ENCODE data around the gene ALG5. TPM values are rescaled to one million over a fixed set of nuclear protein-coding genes. Genes with fewer than 3 reads are reported as not detected.

The ALG5 gene
- total RNA-seq, 8 experiments from 2014 or later = 28.2 to 51.1 (median 40.7) TPM

DNA sequence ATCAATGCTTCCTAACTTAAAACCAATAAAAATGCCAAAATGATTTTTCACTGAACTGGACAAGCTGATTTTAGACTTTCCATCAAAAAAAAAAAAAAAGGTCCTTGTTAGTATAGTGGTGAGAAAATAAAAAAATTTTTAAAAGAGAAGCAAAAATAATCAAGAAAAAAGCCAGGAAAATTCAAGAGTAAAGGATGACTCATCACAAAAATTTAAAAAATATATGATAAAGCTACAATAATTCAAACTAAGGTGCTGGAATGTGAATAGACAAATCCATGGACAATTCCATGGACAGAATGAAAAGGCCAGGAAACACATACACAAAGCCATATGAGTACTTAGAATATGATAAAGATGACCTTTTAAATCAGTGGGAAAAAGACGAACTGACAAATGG, 26.1 kb downstream of the ALG5 start:
- in situ Hi-C loops (cut with MboI; ENCODE audit: low pct_unique_long_range_greater_than_20kb in 2 of 9, low sequenced_read_pairs in 9 of 9, unreplicated experiment in 9 of 9) = loop anchor here in 1 of 9 experiments (25.0 kb wide), 1 partner anchor 111 kb away; no protein-coding TSS in a partner anchor
- Histone ChIP-seq H3K4me1 (replicated peaks in 1 of 2) (no peaks in the 10 kb centered on the region), H3K4me3 (no peak overlapping the region), H3K27ac (no peak overlapping the region)
- no peak for ATAC-seq (replicated peaks in 6 of 8)
- WGBS, 10 experiments = 8 to 100% (median 100%) methylated on average over 1 of the region's 1 CpG; no CpG with 5 or more reads in 1 of the 10 experiments

DNA sequence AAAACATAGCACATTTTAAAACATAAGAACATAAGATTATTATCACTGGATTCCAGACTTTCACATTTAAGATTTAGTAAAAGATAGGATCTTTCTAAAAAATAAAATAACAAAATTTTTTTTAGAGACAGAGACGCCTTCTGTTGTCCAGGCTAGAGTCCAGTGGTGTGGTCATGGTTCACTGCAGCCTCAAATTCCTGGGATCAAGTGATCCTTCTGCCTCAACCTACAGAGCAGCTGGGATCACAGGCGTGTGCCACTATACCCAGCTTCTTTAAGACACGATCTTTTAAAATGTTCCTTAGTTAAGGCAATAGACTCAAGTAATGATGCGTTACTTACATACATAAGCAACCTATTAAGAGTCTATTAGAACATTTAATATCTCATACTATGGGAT, 32.7 kb downstream of the ALG5 start:
- in situ Hi-C loops (cut with MboI; ENCODE audit: low pct_unique_long_range_greater_than_20kb in 2 of 9, low sequenced_read_pairs in 9 of 9, unreplicated experiment in 9 of 9) = loop anchor here in 1 of 9 experiments (25.0 kb wide), 1 partner anchor 104 kb away; no protein-coding TSS in a partner anchor
- Histone ChIP-seq H3K27ac (no peak overlapping the region), H3K4me3 (no peak overlapping the region), H3K4me1 (replicated peaks in 1 of 2) (no peaks in the 10 kb centered on the region)
- WGBS, 10 experiments = 76 to 100% (median 94%) methylated on average over 1 to 3 of the region's 4 CpGs; no CpG with 5 or more reads in 3 of the 10 experiments
- ATAC-seq (replicated peaks in 6 of 8) = no peak

DNA sequence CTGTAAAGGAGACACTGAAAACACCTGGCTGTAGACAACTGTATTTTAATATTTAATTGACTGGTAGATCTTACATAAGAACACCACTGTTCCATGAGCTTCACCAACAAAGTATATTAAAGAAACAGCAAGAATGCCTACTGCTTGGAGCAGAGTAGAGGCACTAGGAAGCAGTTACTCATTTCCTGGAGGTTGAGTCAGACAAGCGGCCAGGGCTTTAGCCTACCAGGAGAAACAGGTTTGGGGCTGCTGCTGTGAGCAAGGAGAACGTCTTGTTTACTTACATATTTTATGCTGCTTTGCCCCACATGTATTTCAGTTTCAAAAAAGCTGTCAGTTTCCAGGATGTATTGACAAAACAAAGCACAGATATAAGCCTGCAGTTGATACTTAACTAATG, 33.4 kb downstream of the ALG5 start:
- ATAC-seq (replicated peaks in 6 of 8) = peak in 2 of 8 experiments; percentile 76 to 77
- in situ Hi-C loops (cut with MboI; ENCODE audit: low pct_unique_long_range_greater_than_20kb in 2 of 9, low sequenced_read_pairs in 9 of 9, unreplicated experiment in 9 of 9) = loop anchor here in 1 of 9 experiments (25.0 kb wide), 1 partner anchor 103 kb away; no protein-coding TSS in a partner anchor
- H3K27ac ChIP-seq = no peak overlapping the region
- 0 to 100% (median 57%) methylated on average over 1 to 2 of the region's 2 CpGs; no CpG with 5 or more reads in 3 of the 10 experiments for WGBS, 10 experiments
- H3K4me3 ChIP-seq = no peak overlapping the region
- H3K4me1 ChIP-seq (replicated peaks in 1 of 2) = no peaks in the 10 kb centered on the region

DNA sequence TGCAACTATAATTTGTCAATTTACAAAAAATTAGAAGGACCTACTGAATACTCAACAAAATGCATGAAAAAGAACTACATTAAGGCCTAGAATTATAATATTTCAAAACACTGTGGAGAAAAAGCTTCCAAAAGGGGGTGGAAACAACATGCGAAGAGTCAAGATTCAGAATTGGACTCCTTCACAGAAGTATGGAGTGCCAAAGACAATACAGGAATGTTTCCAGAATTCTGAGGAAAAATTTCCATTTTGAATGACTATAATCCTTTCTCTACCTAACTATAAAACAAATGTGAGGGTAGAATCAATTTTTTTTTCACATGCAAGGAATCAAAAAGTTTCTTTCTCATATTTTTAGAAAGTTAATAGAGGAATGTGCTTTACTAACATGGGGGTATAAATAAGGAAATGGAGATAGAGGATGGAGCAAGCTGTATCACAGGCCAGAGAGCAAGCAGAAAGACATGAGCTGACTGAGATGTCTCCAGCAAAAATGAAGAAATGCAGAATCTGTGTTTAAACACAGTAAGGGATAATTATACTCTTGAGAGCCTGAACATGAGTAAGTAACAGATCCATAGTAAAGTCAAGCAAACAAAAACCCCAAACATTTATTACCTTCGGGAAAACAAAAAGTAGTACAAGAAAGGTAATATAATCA, 39.6 kb downstream of the ALG5 start:
- no peak overlapping the region for H3K27ac ChIP-seq
- no peaks in the 10 kb centered on the region for H3K4me1 ChIP-seq (replicated peaks in 1 of 2)
- no peak for ATAC-seq (replicated peaks in 6 of 8)
- WGBS, 10 experiments = 48 to 100% (median 100%) methylated on average over 1 to 2 of the region's 2 CpGs; no CpG with 5 or more reads in 1 of the 10 experiments
- in situ Hi-C loops (cut with MboI; ENCODE audit: low pct_unique_long_range_greater_than_20kb in 2 of 9, low sequenced_read_pairs in 9 of 9, unreplicated experiment in 9 of 9) = loop anchor here in 1 of 9 experiments (25.0 kb wide), 1 partner anchor 97 kb away; no protein-coding TSS in a partner anchor
- no peak overlapping the region for H3K4me3 ChIP-seq

DNA sequence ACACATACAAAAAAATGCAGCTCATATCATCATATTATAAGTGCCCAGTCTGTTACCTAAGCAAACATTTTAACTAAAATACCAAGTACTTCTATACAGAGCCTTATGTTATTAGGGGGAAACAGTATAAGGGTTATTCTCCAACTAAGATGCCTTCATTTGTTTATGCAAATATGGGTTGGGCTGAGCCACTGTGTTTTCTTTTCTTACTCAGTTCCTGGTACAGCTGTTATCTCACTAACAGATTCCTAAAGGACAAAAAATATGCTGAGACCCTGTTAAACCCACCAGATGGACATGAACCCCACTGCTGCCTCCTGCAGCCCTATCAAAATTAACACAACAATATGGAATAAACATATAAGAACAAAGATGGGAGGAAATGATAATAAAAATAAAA, 44.6 kb downstream of the ALG5 start:
- no peak overlapping the region for H3K4me3 ChIP-seq
- peak in 3 of 8 experiments; percentile 52 to 86 (median 66) for ATAC-seq (replicated peaks in 6 of 8)
- no peak overlapping the region for H3K27ac ChIP-seq
- in situ Hi-C loops (cut with MboI; ENCODE audit: low pct_unique_long_range_greater_than_20kb in 2 of 9, low sequenced_read_pairs in 9 of 9, unreplicated experiment in 9 of 9) = loop anchor here in 1 of 9 experiments (25.0 kb wide), 1 partner anchor 92 kb away; no protein-coding TSS in a partner anchor
- no peaks in the 10 kb centered on the region for H3K4me1 ChIP-seq (replicated peaks in 1 of 2)

DNA sequence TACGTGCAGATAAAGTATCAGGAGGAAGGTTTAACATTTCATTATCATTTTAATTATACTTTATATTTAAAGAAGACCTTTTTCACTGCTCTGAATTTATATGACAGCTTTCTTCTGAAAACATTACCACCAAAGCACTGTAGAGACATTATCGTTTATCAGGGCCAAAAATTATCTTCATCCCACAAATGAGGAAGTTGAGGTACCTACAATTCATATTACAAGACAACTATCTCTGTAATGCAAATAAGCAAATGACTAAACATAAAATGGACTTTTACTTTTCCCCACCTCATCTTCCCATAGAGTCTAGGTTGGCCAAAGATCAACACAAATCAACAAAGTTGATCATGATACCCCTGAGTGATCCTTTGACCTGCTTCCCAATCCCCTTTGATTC, 48.2 kb downstream of the ALG5 start:
- WGBS, 10 experiments = 60 to 100% (median 96%) methylated on average over 1 to 2 of the region's 2 CpGs; no CpG with 5 or more reads in 1 of the 10 experiments
- no peak for ATAC-seq (replicated peaks in 6 of 8)
- Histone ChIP-seq H3K4me1 (replicated peaks in 1 of 2) (no peaks in the 10 kb centered on the region), H3K4me3 (no peak overlapping the region), H3K27ac (no peak overlapping the region)
- in situ Hi-C loops (cut with MboI; ENCODE audit: low pct_unique_long_range_greater_than_20kb in 2 of 9, low sequenced_read_pairs in 9 of 9, unreplicated experiment in 9 of 9) = loop anchor here in 1 of 9 experiments (25.0 kb wide), 1 partner anchor 89 kb away; no protein-coding TSS in a partner anchor

DNA sequence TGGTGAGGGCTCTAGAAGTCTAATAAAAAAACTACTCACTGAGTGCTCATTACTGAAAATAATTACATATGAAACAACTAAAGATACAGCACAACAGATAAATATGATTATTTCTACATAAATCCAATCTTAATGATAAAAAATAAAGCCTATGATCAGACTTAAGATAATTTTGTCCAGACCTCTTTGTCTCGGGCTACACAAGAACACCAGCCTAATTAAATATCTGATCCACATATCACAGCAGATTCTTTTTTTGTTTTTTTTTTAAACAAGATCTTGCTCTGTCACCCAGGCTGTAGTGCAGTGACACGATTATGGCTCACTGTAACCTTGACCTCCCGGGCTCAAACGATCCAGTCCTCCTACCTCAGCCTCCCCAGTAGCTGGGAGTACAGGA, 48.8 kb downstream of the ALG5 start:
- Histone ChIP-seq H3K4me1 (replicated peaks in 1 of 2) (no peaks in the 10 kb centered on the region), H3K4me3 (no peak overlapping the region), H3K27ac (no peak overlapping the region)
- 85 to 100% (median 93%) methylated on average over 2 to 4 of the region's 4 CpGs; no CpG with 5 or more reads in 1 of the 10 experiments for WGBS, 10 experiments
- in situ Hi-C loops (cut with MboI; ENCODE audit: low pct_unique_long_range_greater_than_20kb in 2 of 9, low sequenced_read_pairs in 9 of 9, unreplicated experiment in 9 of 9) = loop anchor here in 1 of 9 experiments (25.0 kb wide), 1 partner anchor 88 kb away; no protein-coding TSS in a partner anchor
- ATAC-seq (replicated peaks in 6 of 8) = no peak

DNA sequence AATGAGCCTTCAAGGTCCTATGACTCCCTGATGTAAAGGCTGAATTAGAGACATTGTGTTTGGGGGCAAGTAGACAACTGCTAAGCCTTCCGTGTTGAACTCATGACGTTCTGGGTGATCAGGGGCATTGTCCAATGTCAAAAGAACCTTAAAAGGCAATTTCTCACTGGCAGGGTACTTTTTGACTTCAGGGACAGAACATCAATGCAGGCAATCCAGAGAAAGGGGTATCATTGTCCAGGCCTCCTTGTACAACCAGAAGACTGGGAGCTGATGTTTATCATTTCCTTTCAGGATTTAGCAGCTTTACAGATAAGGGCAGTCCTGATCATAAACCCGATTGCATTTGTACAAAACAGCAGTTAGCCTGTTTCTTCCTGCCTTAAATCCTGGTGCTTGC, 54.1 kb downstream of the ALG5 start:
- Histone ChIP-seq H3K4me3 (no peak overlapping the region), H3K27ac (no peak overlapping the region), H3K4me1 (replicated peaks in 1 of 2) (no peaks in the 10 kb centered on the region)
- 15 to 100% (median 35%) methylated on average over 1 to 2 of the region's 3 CpGs; no CpG with 5 or more reads in 4 of the 10 experiments for WGBS, 10 experiments
- ATAC-seq (replicated peaks in 6 of 8) = peak in 3 of 8 experiments; percentile 24 to 34 (median 30)
- in situ Hi-C loops (cut with MboI; ENCODE audit: low pct_unique_long_range_greater_than_20kb in 2 of 9, low sequenced_read_pairs in 9 of 9, unreplicated experiment in 9 of 9) = no loop called here

DNA sequence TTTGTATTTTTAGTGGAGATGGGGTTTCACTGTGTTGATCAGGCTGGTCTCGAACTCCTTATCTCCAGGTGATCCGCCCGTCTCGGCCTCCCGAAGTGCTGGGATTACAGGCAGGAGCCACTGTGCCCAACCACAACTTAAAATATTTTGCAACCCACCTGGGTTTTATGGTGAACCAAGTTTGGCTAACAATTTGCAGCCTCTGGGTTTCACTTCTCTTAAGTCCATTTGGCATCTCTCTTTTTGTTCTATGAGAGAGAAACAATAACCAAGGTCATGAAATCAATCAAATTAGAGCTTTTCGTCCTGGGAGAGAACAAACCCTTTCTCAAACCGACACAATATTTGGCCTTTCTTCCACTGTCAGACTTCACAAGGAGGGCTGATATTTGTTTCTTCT, 73.5 kb downstream of the ALG5 start:
- H3K4me3 ChIP-seq = no peak overlapping the region
- H3K4me1 ChIP-seq (replicated peaks in 1 of 2) = no peaks in the 10 kb centered on the region
- in situ Hi-C loops (cut with MboI; ENCODE audit: low pct_unique_long_range_greater_than_20kb in 2 of 9, low sequenced_read_pairs in 9 of 9, unreplicated experiment in 9 of 9) = no loop called here
- WGBS, 10 experiments = 63 to 88% (median 75%) methylated on average over 2 to 7 of the region's 7 CpGs; no CpG with 5 or more reads in 3 of the 10 experiments
- ATAC-seq (replicated peaks in 6 of 8) = no peak
- H3K27ac ChIP-seq = no peak overlapping the region

DNA sequence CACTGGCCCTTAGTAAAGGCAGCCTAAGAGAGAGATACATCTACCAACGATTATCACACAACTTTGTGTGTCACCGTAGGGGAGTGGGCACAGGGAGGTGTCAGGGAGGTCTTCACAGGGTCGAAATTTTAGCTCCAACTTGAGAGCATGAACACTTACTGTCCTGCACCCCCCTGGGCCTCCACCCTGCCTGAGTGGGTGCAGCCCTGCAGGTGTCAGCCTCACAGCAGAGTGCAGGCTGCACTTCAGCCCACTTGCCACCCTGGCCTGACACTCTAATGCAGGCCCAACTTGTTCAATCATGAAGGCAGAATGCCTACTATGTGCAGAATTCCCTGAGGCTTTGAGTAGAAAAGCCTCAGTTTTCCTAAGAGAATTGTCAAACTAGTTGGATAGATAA, 75.1 kb downstream of the ALG5 start:
- no peak overlapping the region for H3K4me3 ChIP-seq
- ATAC-seq (replicated peaks in 6 of 8) = no peak
- H3K4me1 ChIP-seq (replicated peaks in 1 of 2) = no peaks in the 10 kb centered on the region
- no peak overlapping the region for H3K27ac ChIP-seq
- in situ Hi-C loops (cut with MboI; ENCODE audit: low pct_unique_long_range_greater_than_20kb in 2 of 9, low sequenced_read_pairs in 9 of 9, unreplicated experiment in 9 of 9) = no loop called here
- WGBS, 10 experiments = 0 to 73% (median 15%) methylated on average over 1 to 3 of the region's 3 CpGs; no CpG with 5 or more reads in 6 of the 10 experiments

DNA sequence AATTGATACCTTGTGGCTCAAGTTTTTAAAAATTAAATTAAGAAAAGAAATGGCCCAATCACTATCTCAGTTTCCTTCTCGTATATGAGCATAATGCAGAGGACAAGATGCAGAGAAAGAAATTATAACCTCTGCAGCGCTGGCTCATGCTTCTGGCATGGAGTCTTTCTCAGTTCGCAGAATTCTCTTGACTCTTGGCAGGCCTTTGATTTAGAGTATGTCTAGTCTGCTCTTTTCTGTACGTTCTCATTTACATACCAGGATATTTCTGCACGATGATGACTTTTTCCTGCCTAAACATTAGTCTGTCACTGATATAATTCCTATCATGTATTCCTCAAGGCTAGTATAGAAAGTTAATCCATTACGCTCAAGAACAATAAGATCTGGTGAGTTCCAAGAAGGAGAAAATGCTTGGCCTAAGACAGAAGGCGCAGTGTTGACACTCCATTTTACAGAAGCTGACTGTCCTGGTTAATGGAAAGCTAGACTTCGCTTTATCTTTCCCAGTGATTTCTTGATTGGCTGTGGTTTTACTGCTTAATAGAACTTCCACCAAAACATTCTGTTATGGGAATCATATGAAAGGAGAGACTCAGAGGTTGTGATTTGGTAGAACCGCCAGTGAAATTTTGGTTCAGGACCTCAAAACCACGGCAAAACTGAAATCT, 77.4 kb downstream of the ALG5 start:
- ATAC-seq (replicated peaks in 6 of 8) = no peak
- Histone ChIP-seq H3K4me3 (no peak overlapping the region), H3K4me1 (replicated peaks in 1 of 2) (peaks cover 10 to 13% of the 10 kb centered on the region in 2 donors), H3K27ac (no peak overlapping the region)
- in situ Hi-C loops (cut with MboI; ENCODE audit: low pct_unique_long_range_greater_than_20kb in 2 of 9, low sequenced_read_pairs in 9 of 9, unreplicated experiment in 9 of 9) = no loop called here
- WGBS, 10 experiments = 69 to 100% (median 81%) methylated on average over 3 to 10 of the region's 10 CpGs; no CpG with 5 or more reads in 1 of the 10 experiments

DNA sequence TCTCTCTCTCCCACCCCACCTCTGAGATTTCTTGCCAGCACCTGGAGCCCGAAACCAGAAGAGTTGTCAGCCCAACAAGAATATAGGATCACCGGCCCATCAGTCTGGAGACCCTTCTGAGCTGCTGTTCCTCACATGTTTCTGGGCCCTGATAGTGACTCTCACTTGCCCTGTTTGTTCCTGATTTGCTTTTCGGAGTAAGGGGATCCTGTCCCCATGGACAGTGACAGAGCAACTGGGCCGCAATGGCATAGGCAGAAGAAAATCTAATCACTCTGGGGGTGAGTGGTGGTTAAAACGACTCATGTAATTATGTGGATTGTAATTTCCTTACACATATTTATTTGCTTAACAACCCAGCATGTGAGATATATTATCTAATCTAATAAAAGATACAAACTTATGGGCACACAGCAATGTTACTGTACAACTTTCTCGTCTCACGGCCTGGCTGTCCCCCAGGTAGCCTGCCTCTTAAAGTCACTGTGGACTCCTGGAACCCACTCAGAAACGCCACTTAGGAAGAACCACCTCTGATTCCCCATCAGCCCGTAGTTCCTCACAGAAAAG, 78.4 kb downstream of the ALG5 start:
- Histone ChIP-seq H3K4me1 (replicated peaks in 1 of 2) (peaks cover 10 to 13% of the 10 kb centered on the region in 2 donors), H3K4me3 (peak overlapping the region; percentile 54 to 82 (median 60)), H3K27ac (peak overlapping the region in 1 of 2 donors; percentile 36)
- 40 to 100% (median 85%) methylated on average over 1 to 7 of the region's 9 CpGs; no CpG with 5 or more reads in 2 of the 10 experiments for WGBS, 10 experiments
- ATAC-seq (replicated peaks in 6 of 8) = peak in 2 of 8 experiments; percentile 12 to 15
- in situ Hi-C loops (cut with MboI; ENCODE audit: low pct_unique_long_range_greater_than_20kb in 2 of 9, low sequenced_read_pairs in 9 of 9, unreplicated experiment in 9 of 9) = no loop called here

All from motor neuron (in vitro differentiated cells).